ENCODE measurements around the gene PROZ. TPM values are rescaled to one million over a fixed set of nuclear protein-coding genes. Genes with fewer than 3 reads are reported as not detected.

The PROZ gene
- total and polyA plus RNA-seq, 12 donors, result 0.03 to 0.20 TPM; not detected in 10

DNA sequence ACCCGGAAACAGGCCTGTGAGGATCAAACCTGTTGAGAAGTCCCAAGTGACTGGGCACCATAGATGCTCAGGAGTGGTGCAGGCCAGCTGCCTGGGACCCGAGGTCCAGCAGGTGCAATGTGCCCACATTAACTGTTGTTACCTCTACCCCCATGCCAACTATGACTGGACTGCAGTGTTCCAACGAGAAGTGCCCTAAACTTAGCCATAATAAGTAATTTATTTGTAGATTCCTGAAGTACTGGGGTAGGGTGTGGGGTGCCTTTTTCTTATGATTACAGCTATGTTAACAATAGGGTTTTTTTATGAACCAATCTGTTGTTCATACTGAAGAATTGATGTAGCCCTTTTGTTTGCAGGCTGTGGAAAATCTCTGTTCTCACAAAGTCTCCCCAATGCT, 60.1 kb downstream of the PROZ start:
- no peak for ATAC-seq
- H3K27ac ChIP-seq, result peak overlapping the region in 7 of 10 donors; percentile 11 to 81 (median 54)
- 53 to 71% methylated on average over 3 of the region's 3 CpGs for WGBS, 2 donors
- no peaks in the 10 kb centered on the region for H3K9me3 ChIP-seq
- DNase-seq, result no peak
- H3K36me3 ChIP-seq, result peaks cover 0 to 52% (median 2%) of the 10 kb centered on the region in 9 donors
- intact Hi-C loops (cut with DNase I), result loop anchor here in 3 of 10 donors (10.0 kb wide), 2 partner anchors 64 to 274 kb away; partner anchors contain the start of gene PROZ (in 1 of the 3)
- no peaks in the 10 kb centered on the region for H3K27me3 ChIP-seq
- H3K4me3 ChIP-seq, result no peak overlapping the region
- TF ChIP-seq, protein P1, sequence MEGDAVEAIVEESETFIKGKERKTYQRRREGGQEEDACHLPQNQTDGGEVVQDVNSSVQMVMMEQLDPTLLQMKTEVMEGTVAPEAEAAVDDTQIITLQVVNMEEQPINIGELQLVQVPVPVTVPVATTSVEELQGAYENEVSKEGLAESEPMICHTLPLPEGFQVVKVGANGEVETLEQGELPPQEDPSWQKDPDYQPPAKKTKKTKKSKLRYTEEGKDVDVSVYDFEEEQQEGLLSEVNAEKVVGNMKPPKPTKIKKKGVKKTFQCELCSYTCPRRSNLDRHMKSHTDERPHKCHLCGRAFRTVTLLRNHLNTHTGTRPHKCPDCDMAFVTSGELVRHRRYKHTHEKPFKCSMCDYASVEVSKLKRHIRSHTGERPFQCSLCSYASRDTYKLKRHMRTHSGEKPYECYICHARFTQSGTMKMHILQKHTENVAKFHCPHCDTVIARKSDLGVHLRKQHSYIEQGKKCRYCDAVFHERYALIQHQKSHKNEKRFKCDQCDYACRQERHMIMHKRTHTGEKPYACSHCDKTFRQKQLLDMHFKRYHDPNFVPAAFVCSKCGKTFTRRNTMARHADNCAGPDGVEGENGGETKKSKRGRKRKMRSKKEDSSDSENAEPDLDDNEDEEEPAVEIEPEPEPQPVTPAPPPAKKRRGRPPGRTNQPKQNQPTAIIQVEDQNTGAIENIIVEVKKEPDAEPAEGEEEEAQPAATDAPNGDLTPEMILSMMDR (IDR thresholded peaks at IDR 0.05), result no peak
- H3K4me1 ChIP-seq, result peaks cover 6 to 77% (median 48%) of the 10 kb centered on the region in 9 donors

- Histone ChIP-seq H3K27me3 (no peaks in the 10 kb centered on the region), H3K36me3 (peaks cover 0 to 60% (median 5%) of the 10 kb centered on the region in 9 donors), H3K4me3 (no peak overlapping the region), H3K9me3 (no peaks in the 10 kb centered on the region), H3K4me1 (peaks cover 6 to 73% (median 45%) of the 10 kb centered on the region in 9 donors), H3K27ac (peak overlapping the region in 7 of 10 donors; percentile 16 to 81 (median 58))
- DNase-seq (no peak), ATAC-seq (no peak)
- WGBS, 2 donors, result 70% methylated on average over 14 of the region's 14 CpGs
- intact Hi-C loops (cut with DNase I), result loop anchor here in 3 of 10 donors (10.0 kb wide), 2 partner anchors 65 to 275 kb away; partner anchors contain the start of gene PROZ (in 1 of the 3)
- TF ChIP-seq, protein P1 (IDR thresholded peaks at IDR 0.05), result no peak
These were observed 61.0 kb downstream of the PROZ start for GRCh38 chr13:113219256-113219940.

- H3K27me3 ChIP-seq, result no peaks in the 10 kb centered on the region
- ATAC-seq (peak in 5 of 8 donors; percentile 1 to 41 (median 15)), DNase-seq (peak in 1 of 2 donors; percentile 47)
- WGBS, 2 donors, result 31 to 49% methylated on average over 13 of the region's 13 CpGs
- H3K4me1 ChIP-seq, result peaks cover 6 to 73% (median 47%) of the 10 kb centered on the region in 9 donors
- H3K36me3 ChIP-seq, result peaks cover 0 to 68% (median 8%) of the 10 kb centered on the region in 9 donors
- no peak overlapping the region for H3K4me3 ChIP-seq
- TF ChIP-seq, protein P1 (IDR thresholded peaks at IDR 0.05), result no peak
- intact Hi-C loops (cut with DNase I), result loop anchor here in 7 of 10 donors (5.0 to 10.0 kb wide), 4 partner anchors 183 to 278 kb away; partner anchors contain the start of gene MCF2L (in 1 of the 7)
- H3K27ac ChIP-seq, result peak overlapping the region in 7 of 10 donors; percentile 16 to 81 (median 58)
- no peaks in the 10 kb centered on the region for H3K9me3 ChIP-seq
These were observed 61.7 kb downstream of the PROZ start for GRCh38 chr13:113220141-113220598.

GRCh38 chr13:113220877-113221276, 62.4 kb downstream of the PROZ start:
- TF ChIP-seq, protein P1 (IDR thresholded peaks at IDR 0.05), result peak in 8 of 9 donors; percentile 35 to 67 (median 46)
- peak in 6 of 8 donors; percentile 24 to 78 (median 62) for ATAC-seq
- intact Hi-C loops (cut with DNase I), result loop anchor here in 7 of 10 donors (5.0 to 10.0 kb wide), 4 partner anchors 184 to 279 kb away; partner anchors contain the start of gene MCF2L (in 1 of the 7)
- 78 to 80% methylated on average over 7 of the region's 7 CpGs for WGBS, 2 donors
- DNase-seq, result peak; percentile 44 to 53
- Histone ChIP-seq H3K9me3 (no peaks in the 10 kb centered on the region), H3K4me3 (no peak overlapping the region), H3K36me3 (peaks cover 0 to 75% (median 15%) of the 10 kb centered on the region in 9 donors), H3K27me3 (no peaks in the 10 kb centered on the region), H3K4me1 (peaks cover 6 to 70% (median 47%) of the 10 kb centered on the region in 9 donors), H3K27ac (peak overlapping the region in 7 of 10 donors; percentile 7 to 81 (median 58))
